Esophagus squamous epithelium (tissue), 4 donors: ENCODE measurements around the gene CIAO2A. TPM values are rescaled to one million over a fixed set of nuclear protein-coding genes. Genes with fewer than 3 reads are reported as not detected.

Source experiments
- small RNA-seq, 4 donors: library from RNA; depleted of rRNA; stranded (forward); fragments of <200 nt; gene quantifications; one replicate each; pipeline ENCODE3, GENCODE V24; 2016
- total RNA-seq, 4 donors: library from RNA; depleted of rRNA; stranded (reverse); fragments of >200 nt; gene quantifications; one replicate each; pipeline ENCODE4 v1.1.0, GENCODE V29; 2016

CIAO2A gene
- total RNA-seq, 4 donors from 2014 or later = 36.6 to 76.6 (median 50.7) TPM

Small RNAs within 50 kb of the gene (small RNA-seq; reads per million reads assigned to genes)
- 0 reads per million in 4 donors for gene RF00019

Other genes with a start within 250 kb of the CIAO2A start
- gene DAPK2, start 47.4 kb downstream of the CIAO2A start, total RNA-seq = 10 to 100 TPM in 2 of 4 donors, 1 to 10 TPM in 2; 1.9 to 12.9 (median 9.8) TPM
- gene SNX1, start 2.1 kb upstream of the CIAO2A start, total RNA-seq = 10 to 100 TPM; 39.9 to 71.1 (median 52.0) TPM
- under 1 TPM in 1 of 4 donors, not detected in 3; 0.19 TPM for gene SNX22, start 57.9 kb upstream of the CIAO2A start, total RNA-seq
- 100 to 1,000 TPM; 246 to 363 (median 313) TPM for gene PPIB, start 69.2 kb upstream of the CIAO2A start, total RNA-seq